H1 (cell line): ENCODE data around the gene GALNT9. TPM values are rescaled to one million over a fixed set of nuclear protein-coding genes. Genes with fewer than 3 reads are reported as not detected.

Experiments
- KDM4A ChIP-seq: IDR thresholded peaks from one replicate; pipeline ENCODE4 v1.7.1; 2012; ENCODE audit warnings: low read depth, mild to moderate bottlenecking, moderate library complexity, low read length, inconsistent platforms; ENCODE audit not compliant: severe bottlenecking
- NRF1 ChIP-seq: IDR thresholded peaks from 2 replicates; pipeline ENCODE4 v1.6.1; 2011; ENCODE audit warnings: mild to moderate bottlenecking, low read depth, low read length, improper control_type of control experiment
- RFX5 ChIP-seq: IDR thresholded peaks from 2 replicates; pipeline ENCODE4 v1.6.1; 2011; ENCODE audit warnings: low read depth, low read length, improper control_type of control experiment, borderline replicate concordance
- polyA plus RNA-seq, 7 experiments: library from polyadenylated mRNA; depleted of rRNA in 3 of 7; stranded (reverse) in 5 of 7; unstranded in 2 of 7; fragments of >200 nt in 5 of 7; fragments of 200-250 nt in 2 of 7; gene quantifications; 1 replicate in 5 of 7; 2 replicates in 1 of 7; 4 replicates in 1 of 7; pipeline versions ENCODE4 v1.2.1 to v1.2.3, GENCODE V29; 2011 to 2013; ENCODE audit warnings: missing spikeins in 2 of 7, mixed read lengths in 2 of 7
- total RNA-seq: library from RNA; stranded (reverse); fragmentation: NEBNext Ultra II Directional; extraction: Animal tissue kit (Norgen Biotek cat#: 25700); gene quantifications from 2 replicates; pipeline ENCODE4 v1.2.1, GENCODE V29; 2021
- TF ChIP-seq, protein P1 (sequence below): IDR thresholded peaks from 2 replicates; pipeline ENCODE4 v1.6.1; 2012; ENCODE audit warnings: low read length, inconsistent platforms

GALNT9 gene
- total and polyA plus RNA-seq, 2 of the 8 experiments (the other 6 are each of a cell fraction or from before 2014, with no cell fraction given): 2.0 to 3.6 TPM

DNA sequence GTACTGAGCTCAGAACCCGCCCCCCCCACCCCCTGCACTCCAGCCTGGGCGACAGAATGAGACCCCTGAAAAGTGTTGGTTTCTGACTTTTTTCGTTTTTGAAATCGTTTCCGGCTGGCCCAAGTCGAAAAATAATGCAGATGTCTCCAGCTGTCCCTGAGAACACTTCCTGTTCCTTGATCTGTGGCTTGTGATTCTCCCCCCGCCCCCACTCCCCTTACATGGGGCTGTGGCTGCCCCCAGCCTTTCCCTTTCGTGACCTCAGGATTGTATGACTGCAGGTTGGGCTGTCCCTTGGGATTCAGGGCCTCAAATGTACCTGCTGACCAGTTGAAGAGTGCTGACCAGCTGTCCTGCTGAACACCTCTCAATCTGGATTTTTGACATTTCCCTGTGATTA lies 151.1 kb downstream of the GALNT9 start (continued):
- TF ChIP-seq, protein P1, sequence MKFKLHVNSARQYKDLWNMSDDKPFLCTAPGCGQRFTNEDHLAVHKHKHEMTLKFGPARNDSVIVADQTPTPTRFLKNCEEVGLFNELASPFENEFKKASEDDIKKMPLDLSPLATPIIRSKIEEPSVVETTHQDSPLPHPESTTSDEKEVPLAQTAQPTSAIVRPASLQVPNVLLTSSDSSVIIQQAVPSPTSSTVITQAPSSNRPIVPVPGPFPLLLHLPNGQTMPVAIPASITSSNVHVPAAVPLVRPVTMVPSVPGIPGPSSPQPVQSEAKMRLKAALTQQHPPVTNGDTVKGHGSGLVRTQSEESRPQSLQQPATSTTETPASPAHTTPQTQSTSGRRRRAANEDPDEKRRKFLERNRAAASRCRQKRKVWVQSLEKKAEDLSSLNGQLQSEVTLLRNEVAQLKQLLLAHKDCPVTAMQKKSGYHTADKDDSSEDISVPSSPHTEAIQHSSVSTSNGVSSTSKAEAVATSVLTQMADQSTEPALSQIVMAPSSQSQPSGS: no peak
- TF ChIP-seq RFX5 (no peak), NRF1 (no peak), KDM4A (no peak)
